22Rv1 (cell line): ENCODE data around the gene FCHO2.

Experiments
- ZFX ChIP-seq: fragments of 450-650 bp; IDR thresholded peaks from 2 replicates; pipeline ENCODE4 v1.6.1; 2017; ENCODE audit warnings: antibody characterized with exemption, borderline replicate concordance
- TF ChIP-seq, protein P1 (sequence below): fragments of 450-650 bp; IDR thresholded peaks from 2 replicates; pipeline ENCODE4 v1.5.1; 2017; ENCODE audit warnings: mild to moderate bottlenecking

DNA sequence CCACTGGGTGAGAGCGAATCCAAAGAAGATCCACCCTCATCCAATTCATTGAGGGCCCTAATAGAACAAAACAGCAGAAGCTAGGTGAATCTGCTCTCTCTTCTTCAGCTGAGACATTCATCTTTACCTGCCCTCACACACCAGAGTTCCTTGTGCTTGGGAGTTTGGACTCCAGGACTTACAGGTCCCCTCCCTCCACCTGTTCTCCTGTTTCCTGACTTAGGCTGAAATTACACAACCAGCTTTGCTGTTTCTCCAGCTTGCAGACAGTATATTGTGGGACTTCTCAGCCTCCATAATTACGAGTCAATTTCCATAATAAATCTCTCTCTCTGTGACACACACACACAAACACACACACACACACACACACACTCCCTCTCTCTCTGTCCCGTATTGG lies 183.6 kb downstream of the FCHO2 start:
- TF ChIP-seq, protein P1, sequence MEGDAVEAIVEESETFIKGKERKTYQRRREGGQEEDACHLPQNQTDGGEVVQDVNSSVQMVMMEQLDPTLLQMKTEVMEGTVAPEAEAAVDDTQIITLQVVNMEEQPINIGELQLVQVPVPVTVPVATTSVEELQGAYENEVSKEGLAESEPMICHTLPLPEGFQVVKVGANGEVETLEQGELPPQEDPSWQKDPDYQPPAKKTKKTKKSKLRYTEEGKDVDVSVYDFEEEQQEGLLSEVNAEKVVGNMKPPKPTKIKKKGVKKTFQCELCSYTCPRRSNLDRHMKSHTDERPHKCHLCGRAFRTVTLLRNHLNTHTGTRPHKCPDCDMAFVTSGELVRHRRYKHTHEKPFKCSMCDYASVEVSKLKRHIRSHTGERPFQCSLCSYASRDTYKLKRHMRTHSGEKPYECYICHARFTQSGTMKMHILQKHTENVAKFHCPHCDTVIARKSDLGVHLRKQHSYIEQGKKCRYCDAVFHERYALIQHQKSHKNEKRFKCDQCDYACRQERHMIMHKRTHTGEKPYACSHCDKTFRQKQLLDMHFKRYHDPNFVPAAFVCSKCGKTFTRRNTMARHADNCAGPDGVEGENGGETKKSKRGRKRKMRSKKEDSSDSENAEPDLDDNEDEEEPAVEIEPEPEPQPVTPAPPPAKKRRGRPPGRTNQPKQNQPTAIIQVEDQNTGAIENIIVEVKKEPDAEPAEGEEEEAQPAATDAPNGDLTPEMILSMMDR, result no peak
- TF ChIP-seq ZFX, result no peak
